NCI-H748 treated with DMSO at 0.1 percent for 48 hours (cell line): ENCODE results near the gene ATP2B2.

Experiments used
- DNase-seq: peaks from one replicate; lab custom pipeline; 2025; lab: John Stamatoyannopoulos, UW

Gene ATP2B2

DNA sequence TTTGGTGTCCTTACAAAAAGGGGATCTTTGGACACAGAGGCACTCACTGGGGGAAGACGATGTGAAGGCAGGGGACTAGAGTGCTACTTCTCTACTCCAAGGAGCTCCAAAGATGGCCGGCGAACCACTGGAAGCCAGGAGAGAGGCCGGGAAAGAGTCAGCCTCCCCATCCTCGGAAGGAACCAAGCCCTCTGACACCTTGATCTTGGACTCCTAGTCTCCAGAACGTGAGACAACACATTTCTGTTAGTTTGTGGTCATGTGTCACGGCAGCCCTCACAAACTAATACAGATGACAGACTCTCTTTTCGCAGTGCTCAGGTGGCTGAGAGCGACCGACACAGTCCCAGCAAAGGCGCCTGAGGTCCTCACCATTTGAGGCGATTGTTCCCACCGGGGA lies 24.4 kb upstream of the ATP2B2 start:
- no peak for DNase-seq

DNA sequence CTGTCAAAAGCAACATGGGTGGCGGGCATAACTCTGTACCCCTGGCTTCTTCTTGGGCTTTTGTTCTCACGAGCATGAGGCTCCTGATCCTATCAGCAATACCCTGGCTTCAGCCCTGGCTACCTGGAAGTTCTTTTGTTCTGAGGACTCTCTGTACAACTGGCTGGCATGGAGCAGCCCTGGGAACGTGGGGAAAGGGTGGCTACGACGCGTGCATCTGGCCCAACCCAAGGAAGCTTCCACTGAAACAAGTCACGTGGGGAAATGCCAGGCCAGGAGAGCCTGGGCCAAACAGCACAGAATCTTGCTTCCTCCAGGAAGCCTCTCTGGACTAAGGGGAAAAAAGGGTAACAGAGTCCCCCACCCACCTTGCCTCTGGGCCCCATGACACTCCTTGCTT lies 22.7 kb upstream of the ATP2B2 start:
- no peak for DNase-seq

- DNase-seq = no peak
These were observed 22.1 kb upstream of the ATP2B2 start for GRCh38 chr3:10527295-10528001.

- no peak for DNase-seq
These were observed 21.0 kb upstream of the ATP2B2 start for GRCh38 chr3:10526366-10526765.

DNA sequence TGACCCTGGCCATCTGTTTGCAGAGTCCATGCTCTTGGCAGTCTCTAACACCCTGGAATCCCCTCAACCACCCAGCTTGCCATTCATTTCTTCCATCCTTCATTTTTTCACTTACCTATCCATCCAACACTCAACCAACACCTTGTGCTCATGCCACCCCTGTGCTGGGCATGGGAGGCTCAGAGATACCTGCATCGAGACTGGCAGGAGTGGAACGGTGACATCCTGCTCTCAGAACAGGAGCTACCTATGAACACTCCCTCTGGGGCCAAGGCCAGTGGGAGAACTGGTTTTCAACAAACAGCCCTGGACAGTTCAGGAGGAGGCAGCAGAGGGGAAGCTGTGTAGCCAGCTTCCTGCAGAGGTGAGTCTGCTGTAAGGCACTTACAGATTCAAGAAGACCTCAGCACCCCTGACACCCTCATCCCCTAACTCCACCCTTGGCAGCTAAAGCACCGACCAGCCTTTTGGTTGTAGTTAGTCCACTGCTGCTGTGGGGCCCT lies 19.5 kb upstream of the ATP2B2 start:
- DNase-seq = no peak

DNA sequence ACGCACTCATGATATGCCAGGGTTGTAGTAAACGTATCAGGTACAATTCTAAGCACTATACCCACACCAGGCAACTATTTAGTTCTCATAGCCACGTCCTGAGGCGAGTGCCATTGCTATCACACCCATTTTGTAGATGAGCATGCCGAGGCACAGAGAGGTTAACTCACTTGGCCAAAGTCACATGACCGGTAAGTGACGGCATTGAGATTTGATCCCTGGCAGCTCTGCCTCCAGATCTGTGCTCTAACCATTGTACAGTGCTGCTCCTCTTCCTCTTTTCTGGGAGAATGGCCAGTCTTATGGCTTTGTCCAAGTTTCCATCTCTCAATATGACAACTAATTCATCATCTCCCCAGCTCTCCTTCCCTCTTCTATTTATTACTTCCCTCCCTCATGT lies 18.9 kb upstream of the ATP2B2 start:
- DNase-seq = no peak

DNA sequence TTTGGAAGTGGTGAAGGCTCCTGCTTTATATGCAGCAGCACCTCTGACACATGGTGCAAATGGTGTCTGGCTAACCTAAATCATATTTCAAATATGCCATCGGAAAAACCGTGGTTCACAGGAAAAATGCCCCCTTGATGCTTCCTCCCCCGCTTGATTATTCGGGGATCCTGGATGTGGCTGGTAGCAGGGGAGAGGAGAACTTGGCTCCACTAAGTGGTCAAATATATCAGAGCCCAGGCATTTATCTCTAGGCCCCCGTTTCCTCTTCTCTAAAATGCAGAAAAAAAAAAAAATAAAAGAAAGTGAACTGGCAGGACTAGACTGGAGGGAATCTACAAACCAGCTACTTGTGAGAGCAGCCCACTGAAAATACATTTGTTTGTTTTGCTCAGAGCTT lies 18.2 kb upstream of the ATP2B2 start:
- no peak for DNase-seq

GRCh38 chr3:10522646-10523303 lies 17.4 kb upstream of the ATP2B2 start:
- DNase-seq = no peak

- DNase-seq = no peak
These were observed 16.5 kb upstream of the ATP2B2 start for GRCh38 chr3:10521772-10522441.

DNA sequence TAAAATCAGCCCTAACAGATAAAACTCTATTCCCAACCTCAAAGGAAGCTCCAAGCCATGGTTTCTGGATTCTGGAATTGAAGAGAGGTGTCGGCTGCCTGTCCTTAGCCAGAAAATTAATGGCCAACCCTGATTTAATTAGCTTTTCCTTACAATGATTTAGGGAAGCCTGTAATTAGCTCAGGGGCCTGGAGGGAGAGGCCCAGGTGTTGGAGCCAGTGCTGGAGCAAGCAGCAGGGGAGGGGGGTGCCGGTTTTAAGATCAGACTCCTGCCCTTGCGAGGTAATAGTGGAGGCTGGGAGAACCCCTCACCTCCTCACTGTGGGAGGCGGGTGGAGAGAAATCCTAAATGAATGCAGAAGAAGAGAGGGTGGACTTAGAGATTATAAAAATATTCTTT lies 14.7 kb upstream of the ATP2B2 start:
- DNase-seq = no peak

DNA sequence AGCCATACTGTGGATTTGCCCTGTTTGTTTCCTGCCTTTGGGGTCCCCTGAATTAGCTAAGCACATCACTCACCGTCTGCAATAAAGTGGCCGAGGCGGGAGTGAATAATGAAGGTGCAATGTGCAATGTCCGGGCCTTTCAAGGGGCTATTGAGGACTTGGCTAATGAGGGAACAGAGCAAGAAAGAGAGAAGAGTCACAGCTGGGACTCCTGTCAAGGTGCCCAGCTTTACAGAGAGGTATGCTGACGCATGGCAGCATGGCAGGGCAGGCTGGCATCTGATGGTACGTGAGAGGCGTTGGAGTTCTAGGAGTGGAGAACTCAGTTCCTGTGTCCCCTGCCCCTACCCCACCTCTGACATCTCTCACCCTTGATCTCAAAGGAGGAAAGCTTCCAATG lies 13.8 kb upstream of the ATP2B2 start:
- no peak for DNase-seq

DNA sequence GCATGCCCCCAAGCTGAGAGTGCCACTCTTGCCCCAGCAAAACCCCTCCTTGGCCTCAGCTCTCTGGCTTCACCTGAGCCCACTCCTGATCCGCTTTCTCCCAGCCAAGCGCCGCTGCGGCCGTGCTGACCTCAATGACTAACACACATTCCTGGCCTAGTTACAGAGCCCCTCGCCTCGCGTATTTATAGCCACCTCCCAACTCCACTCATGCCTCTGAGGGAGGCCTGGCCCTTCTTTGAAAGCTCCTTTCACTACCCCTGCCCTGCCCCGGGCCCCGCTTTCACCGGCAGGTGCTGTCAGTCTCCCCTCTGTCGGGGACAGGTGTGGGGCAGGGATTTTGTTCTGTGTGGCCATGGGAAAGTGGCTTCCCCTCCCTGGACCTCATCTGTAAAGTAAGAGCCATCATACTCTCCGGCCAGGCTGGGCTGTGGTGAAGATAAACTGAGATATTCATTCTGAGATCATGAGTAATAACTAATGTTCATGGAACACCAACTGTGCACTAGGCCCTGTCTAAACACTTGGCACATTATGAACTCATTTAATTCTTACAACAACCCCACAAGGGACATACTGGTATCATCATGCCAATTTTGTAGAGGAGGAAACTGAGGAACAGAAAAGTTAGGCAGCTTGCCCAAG lies 13.2 kb upstream of the ATP2B2 start:
- DNase-seq = no peak

- DNase-seq = no peak
These were observed 12.2 kb upstream of the ATP2B2 start for GRCh38 chr3:10517627-10518026.

DNA sequence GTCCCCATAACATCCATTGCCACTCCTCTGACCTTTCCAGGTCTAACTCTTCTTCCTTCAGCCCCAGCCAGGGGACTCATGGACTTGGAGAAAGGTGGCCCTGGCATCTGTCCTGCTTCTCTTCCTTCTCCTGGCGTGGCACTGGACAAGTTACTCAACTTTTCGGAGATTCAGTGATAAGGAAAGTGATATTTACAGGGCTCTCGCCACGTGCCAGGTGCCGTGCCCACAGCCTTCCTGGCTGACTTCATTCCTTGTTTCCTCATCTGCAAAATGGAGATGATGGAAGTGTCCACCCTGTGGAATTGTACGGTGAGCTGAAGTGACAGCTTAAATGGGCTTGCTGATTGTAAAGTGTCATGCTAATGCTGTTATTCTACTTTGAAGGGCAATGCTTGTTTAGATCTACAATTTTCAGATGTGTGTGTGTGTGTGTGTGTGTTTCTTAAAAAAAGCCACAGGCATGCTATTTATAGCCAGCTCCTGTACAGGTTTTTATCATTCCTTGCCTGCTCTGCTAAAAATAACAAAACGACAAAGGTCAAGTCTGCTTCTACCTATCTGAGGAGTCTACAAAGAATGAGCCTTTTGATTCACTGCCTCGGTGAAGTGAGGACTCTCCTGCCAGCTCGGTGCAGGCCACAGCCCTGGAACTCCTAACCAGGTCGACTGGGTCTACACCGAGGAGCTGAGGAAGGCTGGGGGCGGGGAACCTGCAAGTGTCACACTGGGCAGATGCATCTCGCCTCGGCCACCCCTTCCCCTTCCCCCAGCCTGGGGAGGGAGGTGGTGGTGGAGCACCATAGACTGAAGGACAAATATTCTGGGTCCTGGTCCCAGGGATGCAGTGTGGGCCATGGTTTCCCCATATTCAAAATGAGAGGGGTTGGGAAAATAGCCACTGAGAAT lies 11.4 kb upstream of the ATP2B2 start:
- DNase-seq = no peak

DNA sequence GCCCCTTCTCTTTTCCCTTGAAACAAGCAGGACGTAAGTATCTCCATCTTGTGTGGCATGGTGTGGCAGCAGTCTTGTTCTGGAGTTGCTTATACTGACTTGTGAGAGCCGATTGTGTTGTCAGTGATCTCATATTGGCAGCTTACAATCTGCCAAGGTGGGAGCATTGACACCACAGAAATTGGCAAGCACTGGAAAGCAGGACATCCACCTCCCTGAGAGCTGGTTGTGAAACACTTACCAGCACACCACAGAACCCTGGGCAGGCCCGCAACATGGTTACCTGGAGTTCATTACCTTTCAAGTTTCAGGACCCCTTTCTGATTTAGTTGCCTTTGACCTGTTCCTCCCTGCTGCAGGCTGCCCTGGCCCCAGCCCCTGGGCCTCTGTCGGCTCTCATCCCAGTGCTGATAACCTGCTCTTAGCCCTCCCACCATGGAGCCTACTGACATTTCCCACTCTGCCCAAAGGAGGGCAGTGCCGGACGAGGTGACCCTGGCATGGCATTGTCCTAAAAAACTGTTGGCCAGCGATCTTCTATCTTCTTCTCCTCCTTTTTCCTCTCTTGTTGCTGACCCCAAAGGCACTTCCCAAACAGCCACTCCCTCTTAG lies 10.6 kb upstream of the ATP2B2 start:
- DNase-seq = no peak

GRCh38 chr3:10515396-10515795 lies 10.0 kb upstream of the ATP2B2 start:
- DNase-seq = no peak

DNA sequence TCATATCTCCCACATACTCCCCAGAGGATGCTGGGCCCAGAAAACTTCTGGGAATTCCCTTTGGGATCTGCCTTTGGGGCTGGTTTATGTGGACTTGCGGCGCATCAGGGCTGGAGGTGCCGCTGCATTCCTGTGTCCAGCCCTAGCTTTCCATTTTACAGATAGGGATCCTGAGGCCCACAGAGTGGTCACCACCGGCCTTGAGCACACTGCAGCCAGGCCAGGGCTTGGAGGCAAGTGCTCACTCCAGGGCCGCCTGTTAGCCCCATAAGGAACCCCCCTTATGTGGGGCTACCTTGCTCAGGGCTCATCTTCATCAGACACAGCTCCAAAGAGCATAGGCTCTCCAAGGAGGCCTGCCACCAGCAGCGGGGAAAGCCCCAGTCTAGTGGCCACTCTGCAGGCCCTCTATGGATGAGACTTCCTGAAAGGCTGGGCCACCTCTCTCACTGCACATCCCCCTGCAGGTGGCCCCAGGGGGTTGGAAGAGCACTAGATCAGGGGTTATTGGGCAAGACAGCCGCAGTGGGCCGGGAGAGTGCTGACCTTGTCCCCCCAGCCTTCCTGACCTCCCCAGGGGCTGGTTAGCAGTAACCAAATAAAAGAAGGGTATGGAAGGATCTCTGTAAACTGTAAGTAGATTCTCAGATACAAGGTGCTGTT lies 9.2 kb upstream of the ATP2B2 start:
- DNase-seq = no peak

- no peak for DNase-seq
These were observed 7.9 kb upstream of the ATP2B2 start for GRCh38 chr3:10513306-10513705.

- no peak for DNase-seq
These were observed 7.3 kb upstream of the ATP2B2 start for GRCh38 chr3:10512687-10513086.

GRCh38 chr3:10511809-10512494 lies 6.6 kb upstream of the ATP2B2 start:
- no peak for DNase-seq
